ENCODE data around the gene TACR1.
"Not testable (repeated sequence)": the region's sequence is repeated elsewhere in the genome, so short reads cannot be mapped to it uniquely, and the experiment has no call there.

TACR1 gene

DNA sequence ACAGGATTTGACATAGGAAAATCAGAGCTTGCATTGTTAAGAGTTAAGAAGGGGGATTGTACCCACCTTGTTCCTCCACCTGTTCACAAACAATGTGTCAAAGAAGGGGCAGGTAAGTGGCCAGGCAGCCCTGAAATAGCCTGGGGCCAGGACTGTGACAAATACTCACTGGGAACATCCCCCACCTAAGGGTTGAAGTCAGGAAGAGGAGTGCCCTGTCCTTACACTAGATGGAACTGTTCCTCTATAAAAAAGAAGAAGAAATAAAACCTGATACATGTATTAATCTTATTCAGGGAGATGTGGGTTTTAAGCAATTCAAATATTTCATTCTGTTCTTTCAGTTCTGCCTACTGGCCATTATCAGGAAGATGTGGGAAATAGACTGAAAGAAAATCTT, 41.9 kb downstream of the TACR1 start:
- DNase-seq: no peak
- intact Hi-C loops (cut with DNase I): no loop called here

DNA sequence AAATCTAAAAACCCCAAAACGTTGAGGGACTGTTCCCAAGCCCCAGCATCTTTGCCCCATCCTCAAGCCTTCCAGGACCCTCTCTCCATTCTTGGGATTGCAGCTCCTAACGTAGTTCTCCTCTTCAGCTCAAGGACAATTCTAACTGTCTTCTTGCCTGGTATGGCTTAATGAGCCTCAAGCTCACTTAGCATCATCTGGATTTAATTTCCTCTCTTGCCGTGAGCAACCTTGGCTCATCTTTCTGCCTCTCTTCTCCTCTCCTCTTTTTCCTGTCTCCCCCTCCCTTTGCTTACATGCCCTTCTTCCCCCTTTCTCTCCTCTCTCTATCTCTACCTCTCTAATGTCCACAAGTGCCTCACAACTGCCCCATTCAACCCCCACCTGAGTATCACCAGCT, 44.2 kb downstream of the TACR1 start:
- intact Hi-C loops (cut with DNase I): no loop called here
- DNase-seq: no peak

DNA sequence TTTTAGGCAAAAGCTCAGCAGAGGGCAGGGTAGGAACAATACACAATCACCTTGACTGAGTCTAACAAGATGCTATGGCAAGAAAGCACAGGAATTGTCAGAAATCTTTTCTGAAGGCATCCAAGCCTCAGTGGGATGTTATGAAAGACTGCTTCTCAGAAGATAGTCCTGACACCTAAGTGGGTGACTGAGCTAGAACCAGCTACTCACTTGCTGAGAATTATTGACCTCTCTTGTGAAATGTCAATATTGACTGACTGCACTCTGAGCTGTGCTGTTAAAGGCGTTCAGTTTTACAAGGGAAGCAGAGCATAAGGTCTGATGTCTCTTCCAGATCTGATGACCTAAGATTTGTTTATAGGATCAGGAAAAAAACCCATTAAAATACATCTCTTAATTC, 46.1 kb downstream of the TACR1 start:
- intact Hi-C loops (cut with DNase I): no loop called here

DNA sequence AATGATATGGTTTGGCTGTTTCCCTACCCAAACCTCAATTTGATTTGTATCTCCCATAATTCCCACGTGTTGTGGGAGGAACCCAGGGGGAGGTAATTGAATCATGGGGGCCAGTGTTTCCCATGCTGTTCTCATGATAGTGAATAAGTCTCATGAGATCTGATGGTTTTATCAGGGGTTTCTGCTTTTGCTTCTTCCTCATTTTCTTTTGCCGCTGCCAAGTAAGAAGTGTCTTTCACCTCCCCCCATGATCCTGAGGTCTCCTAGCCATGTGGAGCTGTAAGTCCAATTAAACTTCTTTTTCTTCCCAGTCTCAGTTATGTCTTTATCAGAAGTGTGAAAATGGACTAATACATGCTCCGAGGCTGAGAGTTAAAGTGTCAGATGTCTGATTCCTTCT, 47.1 kb downstream of the TACR1 start:
- DNase-seq; intact Hi-C loops (cut with DNase I): not testable (repeated sequence)

More for the DNA sequence above, 46.1 kb downstream of the TACR1 start:
- DNase-seq: no peak

DNA sequence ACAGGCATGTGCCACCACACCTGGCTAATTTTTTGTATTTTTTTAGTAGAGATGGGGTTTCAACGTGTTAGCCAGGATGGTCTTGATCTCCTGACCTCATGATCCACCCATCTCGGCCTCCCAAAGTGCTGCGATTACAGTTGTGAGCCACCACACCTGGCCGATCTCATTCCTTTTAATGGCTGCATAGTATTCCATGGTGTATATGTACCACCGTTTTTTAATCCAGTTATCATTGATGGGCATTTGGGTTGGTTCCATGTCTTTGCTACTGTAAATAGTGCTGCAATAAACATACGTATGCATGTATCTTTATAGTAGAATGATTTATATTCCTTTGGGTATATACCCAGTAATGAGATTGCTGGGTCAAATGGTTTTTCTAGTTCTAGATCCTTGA, 51.4 kb downstream of the TACR1 start:
- intact Hi-C loops (cut with DNase I); DNase-seq: not testable (repeated sequence)

DNA sequence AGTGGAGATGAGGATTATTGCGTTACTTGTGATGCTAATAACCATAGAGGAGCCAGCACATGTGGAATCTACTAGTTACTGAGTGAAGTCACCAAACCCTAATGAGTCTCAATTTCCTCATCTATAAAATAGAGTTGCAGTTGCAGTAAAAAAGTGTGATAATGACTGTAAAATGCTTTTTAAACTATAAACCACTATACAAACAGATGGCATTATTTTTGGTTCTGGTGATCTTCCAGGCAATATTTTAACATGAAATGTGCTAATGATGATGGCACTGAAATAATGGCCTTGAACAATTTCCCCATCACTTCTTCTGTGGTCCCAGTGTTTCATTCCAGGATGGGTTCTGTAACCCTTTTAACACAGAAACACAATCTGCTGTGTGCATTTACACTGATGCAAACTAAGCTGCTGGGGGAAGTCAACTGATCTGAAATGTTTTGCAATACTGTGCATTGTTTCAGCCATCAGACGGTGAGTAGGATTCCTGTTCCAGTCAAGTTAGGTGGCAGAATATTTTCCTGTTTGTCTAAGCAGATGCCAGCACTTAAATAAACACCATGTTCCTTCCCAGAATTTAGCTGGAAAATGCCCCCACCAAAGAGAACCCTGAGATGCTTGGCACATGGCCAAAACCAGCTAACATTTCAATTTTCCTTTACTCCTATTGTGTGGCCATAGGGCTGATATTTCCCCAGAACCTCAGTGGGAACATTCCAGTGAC, 52.6 kb downstream of the TACR1 start:
- no peak for DNase-seq
- intact Hi-C loops (cut with DNase I): no loop called here

DNA sequence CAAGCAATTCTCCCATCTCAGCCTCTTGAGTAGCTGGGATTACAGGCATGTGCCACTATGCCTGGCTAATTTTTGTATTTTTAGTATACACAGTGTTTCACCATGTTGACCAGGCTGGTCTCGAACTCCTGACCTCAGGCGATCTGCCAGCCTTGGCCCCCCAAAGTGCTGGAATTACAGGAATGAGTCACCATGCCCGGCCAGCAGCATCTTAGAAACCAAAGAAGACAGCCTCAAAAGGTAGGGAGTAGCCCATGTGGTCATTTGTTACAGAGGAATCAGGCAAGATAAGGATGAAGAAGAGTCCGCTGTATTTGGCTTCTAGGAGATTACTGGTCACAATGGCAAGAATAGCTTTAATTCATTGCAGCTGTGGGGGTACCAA, 53.1 kb downstream of the TACR1 start:
- intact Hi-C loops (cut with DNase I); DNase-seq: not testable (repeated sequence)

DNA sequence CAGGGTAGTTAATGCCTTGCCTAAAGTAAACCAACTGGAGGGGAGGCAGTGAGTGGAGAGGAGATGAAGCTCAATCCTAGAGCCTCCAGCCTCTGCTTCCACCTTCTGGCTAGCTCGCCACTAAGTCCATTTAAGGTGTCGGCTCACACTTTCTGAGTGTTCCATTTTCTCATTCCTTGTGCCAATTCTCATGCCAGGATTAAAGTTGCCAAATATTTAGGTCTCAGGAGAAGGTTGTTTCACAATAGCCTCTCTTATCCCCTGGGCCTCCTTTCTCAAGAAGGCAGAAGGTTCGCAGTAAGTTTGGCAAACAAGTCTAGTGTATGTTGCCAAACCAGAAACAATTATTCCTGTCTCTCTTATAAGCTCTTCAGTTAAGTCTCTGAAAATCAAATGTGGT, 57.2 kb downstream of the TACR1 start:
- no peak for DNase-seq
- intact Hi-C loops (cut with DNase I): no loop called here

DNA sequence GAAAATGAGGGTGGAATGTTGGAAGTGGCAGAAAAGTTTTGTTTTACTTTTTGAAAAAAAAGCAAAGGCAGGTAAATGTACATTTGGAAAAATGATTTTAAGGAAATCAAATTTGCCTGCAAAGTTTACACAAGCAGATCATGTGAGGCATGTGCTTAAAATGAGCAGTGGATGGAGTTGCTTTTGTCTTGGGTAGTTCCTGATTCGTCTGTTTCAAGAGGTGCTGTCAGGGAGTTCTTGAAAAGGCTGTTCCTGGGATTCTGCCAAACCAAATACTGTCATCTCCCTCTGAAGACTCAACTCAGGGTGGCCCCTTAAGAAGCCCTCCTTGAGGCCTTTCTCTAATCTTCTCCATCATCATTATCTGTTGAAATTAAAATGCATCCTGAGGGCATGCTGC, 59.0 kb downstream of the TACR1 start:
- intact Hi-C loops (cut with DNase I): no loop called here
- no peak for DNase-seq

DNA sequence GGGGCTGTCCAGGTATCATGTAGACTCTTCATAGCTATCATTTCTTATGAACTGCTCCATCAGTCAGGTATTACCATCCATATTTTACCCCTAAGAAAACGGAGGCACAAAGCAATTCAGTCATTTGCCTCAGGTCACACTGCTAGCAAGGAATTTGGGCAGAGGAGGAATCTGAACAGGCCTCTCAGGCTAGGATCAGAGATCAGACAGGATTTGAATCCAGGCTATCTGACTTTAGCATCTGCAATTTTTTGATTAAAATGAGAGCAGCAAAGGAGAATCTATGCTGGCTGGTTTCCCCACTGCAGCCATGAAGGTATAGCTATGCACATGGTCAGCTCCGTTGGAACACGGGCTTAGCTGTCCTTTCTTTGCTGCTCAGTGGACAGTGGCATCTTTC, 60.1 kb downstream of the TACR1 start:
- DNase-seq: no peak
- intact Hi-C loops (cut with DNase I): no loop called here

DNA sequence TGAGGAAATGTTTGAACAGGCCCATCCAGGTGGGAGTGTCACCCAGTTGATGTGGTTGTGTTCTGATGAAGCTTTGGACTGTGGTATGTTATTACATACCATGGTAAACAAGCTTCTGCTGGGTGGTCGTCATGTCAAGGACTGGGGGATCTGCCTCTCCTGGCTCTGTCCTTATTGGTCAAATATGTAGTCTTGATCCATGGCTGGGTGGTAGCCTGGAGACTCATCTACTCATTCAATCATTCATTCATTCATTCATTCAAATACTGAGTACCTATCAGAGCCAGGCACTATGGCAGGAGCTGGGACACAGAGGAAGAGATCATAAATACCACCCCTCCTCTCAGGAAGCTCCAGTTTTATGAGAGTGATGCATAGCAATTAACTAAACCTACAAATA, 60.8 kb downstream of the TACR1 start:
- DNase-seq: no peak
- intact Hi-C loops (cut with DNase I): no loop called here

DNA sequence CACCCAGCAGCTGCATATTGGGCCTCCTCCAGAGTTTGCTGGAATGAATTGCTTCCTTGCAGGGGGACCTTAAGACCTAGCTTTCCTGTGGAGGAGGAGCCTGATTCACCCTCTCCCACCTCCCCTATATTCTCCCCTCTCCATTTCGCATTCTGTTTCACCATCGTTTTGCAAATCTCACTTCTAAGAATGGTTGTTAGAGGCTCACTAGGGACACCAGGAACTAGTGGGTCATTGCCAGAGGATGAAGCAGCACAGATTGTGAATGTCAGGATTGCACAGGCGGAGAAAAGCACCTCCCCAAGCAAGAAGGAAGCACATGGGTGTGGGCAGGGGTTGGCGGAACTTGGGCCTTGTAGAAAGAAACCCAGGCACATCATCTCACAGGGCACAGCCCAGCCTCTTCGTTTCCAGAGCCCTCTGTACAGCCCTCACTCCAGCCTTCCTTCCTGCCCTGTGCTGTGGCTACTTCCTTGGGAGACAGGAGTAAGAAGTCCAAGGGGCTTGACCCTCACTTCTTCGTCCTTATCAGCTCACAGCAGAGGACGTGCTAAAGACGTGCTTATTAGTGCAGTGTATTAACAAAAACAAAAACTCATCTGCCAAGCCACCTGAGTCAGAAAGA, 63.4 kb downstream of the TACR1 start:
- intact Hi-C loops (cut with DNase I): no loop called here
- DNase-seq: no peak

DNA sequence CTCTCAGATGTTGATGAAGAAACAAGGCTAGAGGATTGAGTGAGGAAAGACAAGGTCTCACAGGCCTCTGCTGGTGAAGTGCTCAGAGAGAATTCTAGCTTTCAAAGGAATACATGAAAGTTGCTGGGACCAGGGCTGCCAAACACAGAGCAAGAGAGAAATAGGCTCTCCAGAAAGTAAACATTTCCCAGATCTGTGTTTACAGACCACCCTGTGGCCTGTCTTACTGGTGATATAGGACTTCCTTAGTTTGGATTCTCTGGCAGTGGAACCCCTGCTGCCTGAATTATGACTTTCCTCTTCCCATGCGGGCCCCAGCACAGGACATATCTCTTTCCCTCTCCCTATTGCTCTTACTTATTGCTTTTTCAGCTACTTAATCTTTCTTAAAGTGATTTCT, 64.5 kb downstream of the TACR1 start:
- no peak for DNase-seq
- intact Hi-C loops (cut with DNase I): no loop called here

DNA sequence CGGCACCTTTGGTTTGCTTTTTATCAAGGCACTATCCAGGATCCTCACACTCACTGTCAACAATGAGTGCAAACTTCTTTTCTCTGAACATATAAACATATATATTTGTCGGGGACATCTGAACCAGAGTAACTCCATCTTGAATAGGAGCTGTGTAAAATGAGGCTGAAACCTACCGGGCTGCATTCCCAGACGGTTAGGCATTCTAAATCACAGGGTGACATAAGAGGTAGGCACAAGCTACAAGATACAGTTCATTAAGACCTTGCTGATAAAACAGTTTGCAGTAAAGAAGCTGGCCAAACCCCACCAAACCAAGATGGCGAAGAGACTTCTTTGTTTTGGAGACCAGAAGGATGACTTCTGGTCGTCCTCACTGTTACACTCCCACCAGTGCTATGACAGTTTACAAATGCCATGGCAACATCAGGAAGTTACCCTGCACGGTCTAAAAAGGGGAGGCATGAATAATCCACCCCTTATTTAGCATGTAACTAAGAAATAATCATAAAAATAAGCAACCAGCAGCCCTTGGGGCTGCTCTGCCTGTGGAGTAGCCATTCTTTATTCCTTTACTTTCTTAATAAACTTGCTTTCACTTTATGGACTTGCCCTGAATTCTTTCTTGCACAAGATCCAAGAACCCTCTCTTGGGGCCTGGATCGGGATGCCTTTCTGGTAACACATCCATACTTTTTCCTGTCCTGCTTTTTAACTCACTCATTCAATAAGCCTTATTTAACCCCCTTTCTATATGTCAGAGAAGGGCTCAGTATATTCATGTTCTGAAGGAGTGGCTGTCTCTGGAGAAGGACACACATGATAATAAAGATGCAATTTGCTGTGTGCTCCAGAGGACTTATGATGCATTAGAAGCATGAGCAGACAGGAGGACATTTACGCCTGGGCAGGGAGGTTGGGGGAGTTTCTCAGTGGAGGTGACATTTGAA, 65.4 kb downstream of the TACR1 start:
- DNase-seq: no peak

DNA sequence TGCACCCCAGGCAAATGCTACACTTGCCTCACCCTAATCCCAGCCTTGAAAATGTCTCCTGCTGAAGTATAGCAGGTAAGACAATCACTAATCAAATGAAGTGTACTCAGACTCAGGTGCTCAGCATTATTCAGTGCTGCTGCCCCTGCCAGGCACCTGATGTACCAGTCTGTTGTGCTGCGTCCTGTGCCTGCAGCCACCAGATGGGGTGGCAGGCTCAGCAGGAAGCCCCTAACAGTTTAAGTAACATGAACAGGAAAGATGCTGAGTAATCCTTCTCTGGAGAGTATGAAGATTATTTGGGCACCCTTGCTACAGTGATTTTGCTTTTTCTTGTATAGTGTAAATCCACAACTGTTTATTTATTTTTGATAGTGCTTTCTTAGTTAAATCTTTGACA, 69.1 kb downstream of the TACR1 start:
- intact Hi-C loops (cut with DNase I): no loop called here

More for the DNA sequence above, 65.4 kb downstream of the TACR1 start:
- intact Hi-C loops (cut with DNase I): no loop called here

DNA sequence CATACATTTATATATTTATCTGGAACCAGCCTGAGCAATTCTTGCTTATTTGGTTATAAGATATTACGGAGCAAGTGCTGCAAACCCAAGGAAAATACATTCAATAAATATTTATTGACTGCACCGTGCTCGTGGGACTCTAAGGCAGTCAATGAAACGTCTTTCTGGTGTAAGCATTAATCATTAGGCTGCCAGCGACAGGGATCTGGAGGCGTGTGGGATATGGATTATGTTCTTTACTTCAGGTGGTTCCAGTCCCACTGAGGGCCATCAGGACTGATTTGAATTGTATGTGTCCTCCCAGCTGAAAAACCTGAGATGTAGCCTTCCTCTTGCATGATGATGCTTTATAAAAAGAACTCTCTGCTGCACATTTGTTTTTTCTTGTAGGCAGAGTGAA, 75.4 kb downstream of the TACR1 start:
- no peak for DNase-seq
- intact Hi-C loops (cut with DNase I): no loop called here

More for the DNA sequence above, 69.1 kb downstream of the TACR1 start:
- DNase-seq: no peak

DNA sequence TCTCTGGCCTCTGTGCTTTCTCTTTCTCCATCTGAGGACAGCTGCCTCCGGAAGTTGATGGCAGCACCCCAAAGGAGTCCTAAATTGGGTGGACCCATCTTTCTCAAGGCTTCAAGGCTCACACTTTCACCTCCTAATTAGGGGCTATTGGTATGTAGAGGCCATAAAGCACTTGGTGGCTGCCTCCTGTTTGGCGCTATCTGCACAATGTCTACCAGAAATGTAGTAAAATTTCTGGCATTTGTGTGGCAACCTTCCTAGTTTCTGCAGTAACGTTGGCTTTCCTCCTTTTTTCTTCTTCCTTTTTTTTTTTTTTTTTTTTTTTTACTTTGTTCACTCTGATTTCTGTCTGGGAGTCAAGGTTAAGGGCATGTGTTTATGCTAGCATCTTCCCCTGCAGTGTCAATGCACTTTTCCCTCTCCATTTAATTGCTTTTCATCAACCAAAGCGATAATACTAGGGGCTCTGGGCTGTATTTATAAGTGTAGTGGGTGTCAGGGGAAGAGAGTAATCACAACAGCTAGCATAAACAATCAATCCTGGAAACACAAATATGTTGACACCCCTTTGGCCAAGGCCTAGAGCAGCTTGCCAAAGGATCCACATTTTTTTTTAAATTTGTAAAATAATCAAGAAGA, 86.0 kb downstream of the TACR1 start:
- DNase-seq: no peak
- intact Hi-C loops (cut with DNase I): no loop called here

DNA sequence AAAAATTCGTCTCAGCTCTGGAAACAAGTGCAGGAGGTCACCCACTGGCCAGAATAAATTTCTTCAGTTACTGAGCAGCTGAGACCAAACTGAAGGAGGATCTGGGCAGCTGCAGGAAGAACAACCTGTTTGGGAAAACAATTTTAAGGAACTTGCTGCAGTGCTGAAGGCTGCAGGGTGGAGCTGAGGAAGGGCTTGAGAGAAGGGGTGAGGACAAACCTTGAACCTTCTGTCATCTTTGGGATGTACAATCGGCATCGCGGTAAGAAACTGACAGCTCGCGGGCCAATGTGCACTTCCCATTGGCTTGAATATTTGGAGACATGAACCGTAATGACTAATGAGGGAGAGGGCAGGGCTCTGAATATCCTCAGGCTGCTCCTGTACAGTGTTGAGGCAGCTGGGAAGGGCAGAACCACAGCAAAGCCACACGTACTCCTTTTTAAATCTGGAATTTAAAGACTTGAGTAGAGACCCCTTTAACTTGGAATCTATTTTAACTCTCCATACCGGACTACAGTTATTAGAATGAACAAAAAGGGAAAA, 90.3 kb downstream of the TACR1 start:
- intact Hi-C loops (cut with DNase I): no loop called here
- no peak for DNase-seq

DNA sequence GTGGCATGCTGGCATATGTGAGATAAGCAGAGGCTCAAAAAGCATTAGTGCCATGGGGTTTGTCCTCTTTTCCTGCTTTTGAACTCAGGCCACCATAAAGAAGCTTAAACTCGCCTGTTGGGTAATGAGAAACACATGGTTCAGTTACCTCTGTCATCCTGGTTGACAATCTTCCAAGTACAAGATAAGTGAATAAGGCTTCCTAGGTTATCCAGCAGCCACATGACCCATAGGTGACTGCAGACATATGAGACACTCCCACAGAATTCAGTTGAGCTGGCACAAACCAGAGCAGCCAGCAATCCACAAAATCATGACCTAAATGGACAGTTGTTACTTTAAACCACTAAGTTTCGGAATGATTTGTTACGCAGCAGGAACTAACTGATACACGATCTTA, 97.3 kb downstream of the TACR1 start:
- intact Hi-C loops (cut with DNase I): no loop called here
- no peak for DNase-seq
